Esophagus (tissue), 2 donors: ENCODE results near the gene GALNT18. TPM values are rescaled to one million over a fixed set of nuclear protein-coding genes. Genes with fewer than 3 reads are reported as not detected.

ENCODE experiments used
- H3K27ac ChIP-seq, 2 donors: one replicate each; pipeline ENCODE4 v1.5.1; 2013; ENCODE audit warnings: low read depth in 2 of 2, mild to moderate bottlenecking in 2 of 2, inconsistent platforms in 1 of 2, low read length in 1 of 2, moderate library complexity in 1 of 2
- H3K27me3 ChIP-seq, 2 donors: one replicate each; pipeline ENCODE4 v1.6.1; 2013; ENCODE audit warnings: low read length in 2 of 2, control low read depth in 1 of 2, mild to moderate bottlenecking in 1 of 2; ENCODE audit not compliant: insufficient read depth in 2 of 2, control insufficient read depth in 1 of 2
- H3K36me3 ChIP-seq, 2 donors: one replicate each; pipeline ENCODE4 v1.6.1; 2013; ENCODE audit warnings: low read length in 1 of 2; ENCODE audit not compliant: control insufficient read depth in 2 of 2, insufficient read depth in 2 of 2
- H3K4me1 ChIP-seq, 2 donors: one replicate each; pipeline ENCODE4 v1.6.1; 2013; ENCODE audit warnings: low read length in 1 of 2; ENCODE audit not compliant: control insufficient read depth in 2 of 2, insufficient read depth in 2 of 2
- H3K4me3 ChIP-seq, 2 donors: one replicate each; pipeline ENCODE4 v1.5.1; 2013; ENCODE audit warnings: low read length in 2 of 2, mild to moderate bottlenecking in 2 of 2, low read depth in 1 of 2, moderate library complexity in 1 of 2
- H3K9me3 ChIP-seq, 2 donors: one replicate each; pipeline ENCODE4 v1.6.1; 2013; ENCODE audit warnings: mild to moderate bottlenecking in 2 of 2, low read depth in 1 of 2, low read length in 1 of 2, moderate library complexity in 1 of 2; ENCODE audit not compliant: control insufficient read depth in 2 of 2, insufficient read depth in 1 of 2
- WGBS, 2 donors: extraction: QIAGEN DNeasy Blood & Tissue Kit; methylation state at CpG; one replicate each; pipeline ENCODE4 v1.1.7; 2013; 5-methylcytosine and 5-hydroxymethylcytosine counted together
- polyA plus RNA-seq, 2 donors: library from polyadenylated mRNA; stranded (reverse); fragments of 200-250 nt; gene quantifications; one replicate each; pipeline ENCODE4 v1.2.3, GENCODE V29; 2013
- donor health status: healthy with polysubstance abuse.
- donor health status: Bipolar disorder and iron deficiency.

The GALNT18 gene
- polyA plus RNA-seq, 2 donors, result 2.2 to 5.8 TPM

GRCh38 chr11:11445441-11446185 lies 176.2 kb downstream of the GALNT18 start:
- Histone ChIP-seq H3K27me3 (no peaks in the 10 kb centered on the region), H3K36me3 (peaks cover 0 to 4% of the 10 kb centered on the region in 2 donors), H3K4me1 (no peaks in the 10 kb centered on the region), H3K27ac (no peak overlapping the region), H3K4me3 (no peak overlapping the region), H3K9me3 (no peaks in the 10 kb centered on the region)
- 88 to 92% methylated on average over 13 of the region's 13 CpGs for WGBS, 2 donors

- H3K4me1 ChIP-seq, result no peaks in the 10 kb centered on the region
- H3K27me3 ChIP-seq, result no peaks in the 10 kb centered on the region
- peak overlapping the region in 1 of 2 donors; percentile 11 for H3K27ac ChIP-seq
- WGBS, 2 donors, result 40 to 48% methylated on average over 5 of the region's 5 CpGs
- H3K36me3 ChIP-seq, result peaks cover 0 to 4% of the 10 kb centered on the region in 2 donors
- no peak overlapping the region for H3K4me3 ChIP-seq
- no peaks in the 10 kb centered on the region for H3K9me3 ChIP-seq
Observed at GRCh38 chr11:11444804-11445131, 177.0 kb downstream of the GALNT18 start.

- Histone ChIP-seq H3K9me3 (no peaks in the 10 kb centered on the region), H3K27ac (no peak overlapping the region), H3K4me3 (no peak overlapping the region), H3K36me3 (peaks cover 0 to 4% of the 10 kb centered on the region in 2 donors), H3K27me3 (no peaks in the 10 kb centered on the region), H3K4me1 (no peaks in the 10 kb centered on the region)
- WGBS, 2 donors, result 66 to 68% methylated on average over 13 of the region's 13 CpGs
Observed at GRCh38 chr11:11444027-11444803, 177.6 kb downstream of the GALNT18 start.

GRCh38 chr11:11442791-11443190 lies 179.0 kb downstream of the GALNT18 start:
- Histone ChIP-seq H3K36me3 (peaks cover 0 to 4% of the 10 kb centered on the region in 2 donors), H3K27me3 (no peaks in the 10 kb centered on the region), H3K27ac (no peak overlapping the region), H3K9me3 (no peaks in the 10 kb centered on the region), H3K4me1 (peaks cover 0 to 5% of the 10 kb centered on the region in 2 donors), H3K4me3 (no peak overlapping the region)
- 83 to 88% methylated on average over 5 of the region's 5 CpGs for WGBS, 2 donors

GRCh38 chr11:11441516-11441915 lies 180.3 kb downstream of the GALNT18 start:
- Histone ChIP-seq H3K4me1 (peaks cover 0 to 5% of the 10 kb centered on the region in 2 donors), H3K36me3 (no peaks in the 10 kb centered on the region), H3K9me3 (no peaks in the 10 kb centered on the region), H3K27ac (no peak overlapping the region), H3K4me3 (no peak overlapping the region), H3K27me3 (no peaks in the 10 kb centered on the region)
- 90 to 95% methylated on average over 7 of the region's 7 CpGs for WGBS, 2 donors

- WGBS, 2 donors, result 59 to 86% methylated on average over 1 of the region's 1 CpG
- no peak overlapping the region for H3K4me3 ChIP-seq
Observed at GRCh38 chr11:11441091-11441490, 180.7 kb downstream of the GALNT18 start.

GRCh38 chr11:11440144-11440543 lies 181.7 kb downstream of the GALNT18 start:
- WGBS, 2 donors, result 82 to 87% methylated on average over 6 of the region's 6 CpGs
- no peak overlapping the region for H3K27ac ChIP-seq
- peaks cover 0 to 5% of the 10 kb centered on the region in 2 donors for H3K4me1 ChIP-seq
- no peaks in the 10 kb centered on the region for H3K9me3 ChIP-seq
- H3K27me3 ChIP-seq, result no peaks in the 10 kb centered on the region
- H3K4me3 ChIP-seq, result no peak overlapping the region
- H3K36me3 ChIP-seq, result no peaks in the 10 kb centered on the region

More at GRCh38 chr11:11441091-11441490, 180.7 kb downstream of the GALNT18 start:
- no peak overlapping the region for H3K27ac ChIP-seq
- peaks cover 0 to 5% of the 10 kb centered on the region in 2 donors for H3K4me1 ChIP-seq
- H3K27me3 ChIP-seq, result no peaks in the 10 kb centered on the region
- no peaks in the 10 kb centered on the region for H3K36me3 ChIP-seq
- no peaks in the 10 kb centered on the region for H3K9me3 ChIP-seq

GRCh38 chr11:11439591-11439990 lies 182.2 kb downstream of the GALNT18 start:
- no peak overlapping the region for H3K27ac ChIP-seq
- no peak overlapping the region for H3K4me3 ChIP-seq
- no peaks in the 10 kb centered on the region for H3K9me3 ChIP-seq
- H3K36me3 ChIP-seq, result no peaks in the 10 kb centered on the region
- peaks cover 0 to 5% of the 10 kb centered on the region in 2 donors for H3K4me1 ChIP-seq
- H3K27me3 ChIP-seq, result no peaks in the 10 kb centered on the region
- WGBS, 2 donors, result 97 to 100% methylated on average over 2 of the region's 2 CpGs

GRCh38 chr11:11436715-11437313 lies 185.0 kb downstream of the GALNT18 start:
- Histone ChIP-seq H3K9me3 (no peaks in the 10 kb centered on the region), H3K4me3 (no peak overlapping the region)
- WGBS, 2 donors, result 79% methylated on average over 10 of the region's 10 CpGs

More at GRCh38 chr11:11436715-11437313, 185.0 kb downstream of the GALNT18 start:
- no peak overlapping the region for H3K27ac ChIP-seq
- H3K4me1 ChIP-seq, result peaks cover 0 to 5% of the 10 kb centered on the region in 2 donors
- H3K27me3 ChIP-seq, result no peaks in the 10 kb centered on the region
- H3K36me3 ChIP-seq, result peaks cover 0 to 2% of the 10 kb centered on the region in 2 donors
